ENCODE data around the gene ARSD. TPM values are rescaled to one million over a fixed set of nuclear protein-coding genes. Genes with fewer than 3 reads are reported as not detected.

ARSD gene
- total RNA-seq, 1 donor from 2014 or later, result 4.6 TPM

GRCh38 chrX:2870650-2871049 is 58.5 kb downstream of the ARSD start:
- intact Hi-C loops (cut with micrococcal nuclease), result no loop called here
- no peak for DNase-seq
- ATAC-seq, result no peak

GRCh38 chrX:2867206-2867605 is 61.9 kb downstream of the ARSD start:
- intact Hi-C loops (cut with micrococcal nuclease), result no loop called here
- DNase-seq, result no peak
- ATAC-seq, result no peak

- intact Hi-C loops (cut with micrococcal nuclease), result no loop called here
- ATAC-seq, result no peak
- no peak for DNase-seq
These were observed 65.5 kb downstream of the ARSD start for GRCh38 chrX:2863646-2864045.

- ATAC-seq (no peak), DNase-seq (no peak)
- intact Hi-C loops (cut with micrococcal nuclease), result no loop called here
These were observed 66.7 kb downstream of the ARSD start for GRCh38 chrX:2862404-2862803.

- no peak for DNase-seq
- intact Hi-C loops (cut with micrococcal nuclease), result no loop called here
These were observed 69.8 kb downstream of the ARSD start for GRCh38 chrX:2859197-2859797.

GRCh38 chrX:2857566-2857965 is 71.6 kb downstream of the ARSD start:
- intact Hi-C loops (cut with micrococcal nuclease), result no loop called here
- DNase-seq, result no peak

More at GRCh38 chrX:2859197-2859797, 69.8 kb downstream of the ARSD start:
- ATAC-seq, result no peak

GRCh38 chrX:2855761-2856160 is 73.4 kb downstream of the ARSD start:
- DNase-seq, result no peak
- ATAC-seq, result no peak
- intact Hi-C loops (cut with micrococcal nuclease), result no loop called here

More at GRCh38 chrX:2857566-2857965, 71.6 kb downstream of the ARSD start:
- ATAC-seq, result no peak

- intact Hi-C loops (cut with micrococcal nuclease), result no loop called here
- no peak for DNase-seq
- ATAC-seq, result no peak
These were observed 74.2 kb downstream of the ARSD start for GRCh38 chrX:2854918-2855317.

Other genes starting within 250 kb of the ARSD start
- gene CD99, start 238.0 kb downstream of the ARSD start, total RNA-seq, result 360 TPM
- 0.32 TPM for gene XG, start 177.3 kb downstream of the ARSD start, total RNA-seq
- gene GYG2, start 100.4 kb downstream of the ARSD start, total RNA-seq, result 1.4 TPM
- not detected for gene ARSH, start 77.2 kb upstream of the ARSD start, total RNA-seq
- not detected for gene ARSF, start 112.1 kb upstream of the ARSD start, total RNA-seq

Data from left ventricle myocardium superior (tissue), 1 donor.